Kidney (tissue), 14 donors: ENCODE data around the gene SRSF6. TPM values are rescaled to one million over a fixed set of nuclear protein-coding genes. Genes with fewer than 3 reads are reported as not detected.

ENCODE experiments used
- DNase-seq, 5 donors: peaks; one replicate each; pipeline ENCODE4 v3.0.0-alpha.2; 2013 to 2020
- FAIRE-seq: peaks from 2 replicates; lab custom pipeline; 2012; peaks lifted over from hg19 to GRCh38; lab: Jason Lieb, UNC
- H3K27ac ChIP-seq, 2 donors: one replicate each; pipeline ENCODE4 v1.7.0; 2013; ENCODE audit warnings: low read depth in 2 of 2, low read length in 2 of 2, inconsistent platforms in 1 of 2
- H3K27me3 ChIP-seq: one replicate; pipeline ENCODE4 v1.7.1; 2013; ENCODE audit warnings: low read length, inconsistent platforms; ENCODE audit not compliant: control insufficient read depth, insufficient read depth
- H3K36me3 ChIP-seq, 3 donors: one replicate each; pipeline versions ENCODE4 v1.7.0 to v1.7.1; 2013; ENCODE audit warnings: low read length in 3 of 3, control low read depth in 1 of 3, inconsistent platforms in 1 of 3; ENCODE audit not compliant: insufficient read depth in 3 of 3, control insufficient read depth in 2 of 3
- H3K4me1 ChIP-seq, 3 donors: one replicate each; pipeline versions ENCODE4 v1.7.0 to v1.7.1; 2013; ENCODE audit warnings: low read length in 3 of 3, inconsistent platforms in 1 of 3, low read depth in 1 of 3; ENCODE audit not compliant: control insufficient read depth in 2 of 3, insufficient read depth in 2 of 3
- H3K4me3 ChIP-seq, 3 donors: one replicate each; pipeline versions ENCODE4 v1.7.0 to v1.8.1; 2013; ENCODE audit warnings: low read length in 3 of 3, control low read depth in 1 of 3, inconsistent platforms in 1 of 3
- H3K9ac ChIP-seq, 3 donors: one replicate each; pipeline versions ENCODE4 v1.7.0 to v1.7.1; 2013; ENCODE audit warnings: low read length in 3 of 3, control low read depth in 1 of 3, inconsistent platforms in 1 of 3
- H3K9me3 ChIP-seq, 3 donors: one replicate each; pipeline versions ENCODE4 v1.7.0 to v1.7.1; 2013; ENCODE audit warnings: low read length in 3 of 3, control low read depth in 1 of 3, inconsistent platforms in 1 of 3; ENCODE audit not compliant: control insufficient read depth in 2 of 3, insufficient read depth in 1 of 3
- intact Hi-C: fragments of 100-400 bp; cut with DNase I; formaldehyde crosslinking; loops from one replicate; pipeline ENCODE4 v1.11.1; 2022
- polyA plus RNA-seq: library from polyadenylated mRNA; stranded (reverse); fragments of 350-450 nt; fragmentation: Illumina TruSeq; extraction: RNeasy Lipid Tissue Mini Kit (QIAGEN cat#74804); gene quantifications from one replicate; pipeline ENCODE4 v1.2.3, GENCODE V29; 2014; ENCODE audit warnings: low read depth, low replicate concordance; ENCODE audit not compliant: insufficient read depth
- total RNA-seq: library from RNA; stranded (reverse); fragmentation: NEBNext Ultra II Directional; extraction: Animal tissue kit (Norgen Biotek cat#: 25700); gene quantifications from one replicate; pipeline ENCODE4 v1.2.1, GENCODE V29; 2021
- TF ChIP-seq, protein P1 (sequence below): IDR thresholded peaks from 3 replicates; pipeline ENCODE4 v1.5.1; 2012; ENCODE audit warnings: mild to moderate bottlenecking, moderate library complexity, borderline replicate concordance; ENCODE audit not compliant: insufficient read depth; ENCODE audit errors: extremely low read depth
- donor health status: control.
- donor health status: control.
- donor health status: control.
- donor health status: control.
- donor health status: control.
- donor health status: DM: yes; HTN: yes; CAD: no.
- donor health status: Normal renal cell carcinoma (clear cell type).

The SRSF6 gene
- total and polyA plus RNA-seq, 2 donors from 2014 or later: 84.9 to 131 TPM

DNA sequence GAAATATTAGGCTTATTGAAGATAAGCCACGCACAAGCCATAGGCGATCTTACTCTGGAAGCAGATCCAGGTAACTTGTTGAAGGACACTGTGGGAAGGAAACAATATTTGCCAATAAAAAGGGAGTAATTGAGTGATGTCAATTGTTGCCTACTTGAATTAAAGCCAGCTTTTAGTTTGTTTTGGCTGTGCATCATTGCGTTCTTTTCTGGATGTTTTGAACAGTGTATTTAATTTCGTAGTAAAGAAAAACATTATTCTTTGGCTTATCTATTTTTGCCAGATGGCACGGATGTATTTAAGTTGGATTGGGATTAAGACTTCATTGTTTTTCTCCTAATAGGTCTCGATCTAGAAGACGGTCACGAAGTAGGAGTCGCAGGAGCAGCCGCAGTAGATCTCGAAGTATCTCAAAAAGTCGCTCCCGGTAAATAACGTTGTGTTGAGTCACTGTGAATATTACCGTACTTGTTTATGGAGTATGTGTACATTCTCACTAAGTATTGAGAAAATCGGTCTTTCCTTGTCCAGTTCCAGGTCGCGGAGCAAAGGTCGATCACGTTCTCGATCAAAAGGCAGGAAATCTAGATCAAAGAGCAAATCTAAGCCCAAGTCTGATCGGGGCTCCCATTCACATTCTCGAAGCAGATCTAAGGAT is 2.6 kb downstream of the SRSF6 start:
- no peak overlapping the region for H3K4me3 ChIP-seq
- H3K36me3 ChIP-seq: peaks cover 14 to 59% (median 36%) of the 10 kb centered on the region in 3 donors
- H3K9ac ChIP-seq: no peak overlapping the region
- H3K9me3 ChIP-seq: no peaks in the 10 kb centered on the region
- FAIRE-seq (no peak), DNase-seq (no peak)
- peaks cover 0 to 11% (median 8%) of the 10 kb centered on the region in 3 donors for H3K4me1 ChIP-seq
- H3K27me3 ChIP-seq: no peaks in the 10 kb centered on the region
- intact Hi-C loops: no loop called here
- no peak overlapping the region for H3K27ac ChIP-seq
- TF ChIP-seq, protein P1, sequence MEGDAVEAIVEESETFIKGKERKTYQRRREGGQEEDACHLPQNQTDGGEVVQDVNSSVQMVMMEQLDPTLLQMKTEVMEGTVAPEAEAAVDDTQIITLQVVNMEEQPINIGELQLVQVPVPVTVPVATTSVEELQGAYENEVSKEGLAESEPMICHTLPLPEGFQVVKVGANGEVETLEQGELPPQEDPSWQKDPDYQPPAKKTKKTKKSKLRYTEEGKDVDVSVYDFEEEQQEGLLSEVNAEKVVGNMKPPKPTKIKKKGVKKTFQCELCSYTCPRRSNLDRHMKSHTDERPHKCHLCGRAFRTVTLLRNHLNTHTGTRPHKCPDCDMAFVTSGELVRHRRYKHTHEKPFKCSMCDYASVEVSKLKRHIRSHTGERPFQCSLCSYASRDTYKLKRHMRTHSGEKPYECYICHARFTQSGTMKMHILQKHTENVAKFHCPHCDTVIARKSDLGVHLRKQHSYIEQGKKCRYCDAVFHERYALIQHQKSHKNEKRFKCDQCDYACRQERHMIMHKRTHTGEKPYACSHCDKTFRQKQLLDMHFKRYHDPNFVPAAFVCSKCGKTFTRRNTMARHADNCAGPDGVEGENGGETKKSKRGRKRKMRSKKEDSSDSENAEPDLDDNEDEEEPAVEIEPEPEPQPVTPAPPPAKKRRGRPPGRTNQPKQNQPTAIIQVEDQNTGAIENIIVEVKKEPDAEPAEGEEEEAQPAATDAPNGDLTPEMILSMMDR: no peak

DNA sequence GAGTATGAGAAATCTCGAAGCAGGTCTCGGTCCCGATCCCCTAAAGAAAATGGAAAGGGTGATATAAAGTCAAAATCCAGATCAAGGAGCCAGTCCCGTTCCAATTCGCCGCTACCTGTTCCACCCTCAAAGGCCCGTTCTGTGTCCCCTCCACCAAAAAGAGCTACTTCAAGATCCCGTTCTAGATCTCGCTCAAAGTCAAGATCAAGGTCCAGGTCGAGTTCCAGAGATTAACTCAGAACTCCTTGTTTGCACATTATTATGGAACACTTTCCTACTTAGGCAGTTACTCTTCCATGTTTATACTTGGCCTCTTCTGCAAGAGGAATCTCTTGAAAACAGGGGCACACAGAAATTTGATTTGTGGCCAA is 3.1 kb downstream of the SRSF6 start:
- DNase-seq (no peak), FAIRE-seq (no peak)
- H3K27ac ChIP-seq: no peak overlapping the region
- TF ChIP-seq, protein P1: no peak
- H3K36me3 ChIP-seq: peaks cover 14 to 59% (median 36%) of the 10 kb centered on the region in 3 donors
- peaks cover 0 to 11% (median 8%) of the 10 kb centered on the region in 3 donors for H3K4me1 ChIP-seq
- H3K9ac ChIP-seq: no peak overlapping the region
- no peaks in the 10 kb centered on the region for H3K27me3 ChIP-seq
- H3K4me3 ChIP-seq: no peak overlapping the region
- intact Hi-C loops: no loop called here
- H3K9me3 ChIP-seq: no peaks in the 10 kb centered on the region

DNA sequence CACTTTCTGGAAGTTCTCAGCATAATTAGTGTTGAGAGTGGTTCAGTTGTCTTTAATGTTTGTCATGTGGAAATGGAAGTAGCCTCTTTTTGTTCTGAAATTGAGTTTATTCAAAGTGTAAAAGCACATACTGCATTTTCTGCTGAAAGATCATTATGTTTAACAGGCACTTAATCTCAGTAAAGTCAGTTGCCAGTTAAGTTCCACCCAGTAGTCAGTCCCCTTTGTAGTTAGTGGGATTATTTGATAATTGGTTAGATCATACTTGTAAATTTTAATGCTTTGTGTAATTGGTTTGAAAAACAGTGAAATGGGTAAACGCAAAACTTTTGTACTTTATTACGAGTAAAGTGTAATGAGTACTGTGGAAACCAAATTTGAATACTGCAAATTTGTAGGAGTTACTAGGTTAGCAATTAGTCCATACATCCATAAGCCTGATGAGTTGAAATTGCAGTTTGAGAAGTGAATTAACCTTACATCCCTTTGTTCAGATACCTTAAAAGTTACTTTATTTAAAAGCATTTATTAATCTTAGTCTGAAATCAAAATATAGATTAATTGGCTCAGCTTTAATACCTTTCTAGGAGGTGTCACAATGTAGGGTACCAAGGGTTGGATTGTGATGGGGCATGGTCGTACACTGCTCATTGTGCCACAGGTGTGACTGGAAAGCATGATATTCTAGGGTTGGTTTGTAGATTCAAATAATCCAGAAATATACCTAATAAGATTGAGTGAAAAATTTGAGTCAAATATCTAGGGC is 4.4 kb downstream of the SRSF6 start:
- FAIRE-seq (no peak), DNase-seq (no peak)
- H3K4me1 ChIP-seq: peaks cover 0 to 11% (median 8%) of the 10 kb centered on the region in 3 donors
- H3K27me3 ChIP-seq: no peaks in the 10 kb centered on the region
- intact Hi-C loops: no loop called here
- H3K27ac ChIP-seq: no peak overlapping the region
- H3K9ac ChIP-seq: no peak overlapping the region
- no peaks in the 10 kb centered on the region for H3K9me3 ChIP-seq
- H3K36me3 ChIP-seq: peaks cover 14 to 62% (median 36%) of the 10 kb centered on the region in 3 donors
- no peak overlapping the region for H3K4me3 ChIP-seq
- TF ChIP-seq, protein P1: no peak
